Coronary artery (tissue), 2 donors: Measurements from ENCODE around the gene TACSTD2.
A peak's percentile ranks its signal among the peaks of the same experiment; 100 is the strongest.
"Not testable (repeated sequence)": the region's sequence is repeated elsewhere in the genome, so short reads cannot be mapped to it uniquely, and the experiment has no call there.

Experiments used
- DNase-seq: peaks from one replicate; pipeline ENCODE4 v3.0.0-alpha.2; 2017; ENCODE audit warnings: low spot score
- H3K27ac ChIP-seq, 2 donors: fragments of 200-600 bp; sonication (generic); one replicate each; pipeline ENCODE4 v1.5.1; 2016 to 2019
- H3K4me3 ChIP-seq: fragments of 200-600 bp; sonication (generic); 2 replicates; pipeline ENCODE4 v1.5.1; 2016; ENCODE audit warnings: mild to moderate bottlenecking, moderate library complexity
- TF ChIP-seq, protein P1 (sequence below): fragments of 200-600 bp; sonication (generic); IDR thresholded peaks from one replicate; pipeline ENCODE4 v1.5.1; 2019; ENCODE audit warnings: antibody characterized with exemption

The TACSTD2 gene

DNA sequence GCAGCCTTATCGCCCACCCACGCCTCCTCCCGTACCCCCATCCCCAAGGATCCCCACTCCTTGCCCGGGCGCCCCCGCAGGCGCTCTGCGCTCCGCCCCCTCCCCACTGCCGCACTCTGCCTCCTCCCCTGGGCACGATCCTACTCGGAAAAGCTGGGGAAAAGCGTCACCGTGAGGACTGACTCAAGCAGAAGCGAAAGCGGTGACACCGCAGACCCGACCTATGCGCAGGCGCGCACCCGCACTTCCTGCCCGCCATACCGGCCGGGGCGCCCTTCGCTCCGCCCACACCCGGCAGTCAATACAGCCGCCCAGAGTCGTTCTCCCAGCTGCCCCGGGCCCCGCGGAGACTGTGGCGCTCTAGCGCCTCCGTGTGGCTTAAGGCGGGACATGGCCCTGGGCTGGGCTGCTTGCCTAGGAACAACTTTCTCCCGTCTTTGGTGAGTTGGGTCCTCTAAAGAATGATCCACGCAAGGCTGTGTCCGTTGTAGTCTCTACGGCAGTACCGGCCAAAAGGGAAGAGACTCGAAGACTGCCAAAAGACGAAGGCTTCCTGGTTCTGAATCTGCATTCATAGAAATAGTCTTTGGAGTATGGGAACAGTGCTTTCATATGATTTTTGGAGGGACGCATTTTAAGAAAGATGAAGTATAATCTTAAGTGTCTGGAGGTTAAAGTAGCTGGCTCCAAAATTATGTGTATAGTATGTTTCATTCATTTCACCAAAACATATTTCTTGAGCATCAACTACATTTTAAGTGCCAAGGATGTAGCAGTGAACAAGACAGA is 30.3 kb downstream of the TACSTD2 start, which contains the start of gene OMA1:
OMA1 (minus strand) TSS at position 207 of the 789 bp plus-strand sequence. CDS start 7,432 bp downstream, outside the sequence.
- Histone ChIP-seq H3K27ac (peak within 1 kb of the TSS; percentile 100), H3K4me3 (peak within 1 kb of the TSS; percentile 82)
- TF ChIP-seq, protein P1, sequence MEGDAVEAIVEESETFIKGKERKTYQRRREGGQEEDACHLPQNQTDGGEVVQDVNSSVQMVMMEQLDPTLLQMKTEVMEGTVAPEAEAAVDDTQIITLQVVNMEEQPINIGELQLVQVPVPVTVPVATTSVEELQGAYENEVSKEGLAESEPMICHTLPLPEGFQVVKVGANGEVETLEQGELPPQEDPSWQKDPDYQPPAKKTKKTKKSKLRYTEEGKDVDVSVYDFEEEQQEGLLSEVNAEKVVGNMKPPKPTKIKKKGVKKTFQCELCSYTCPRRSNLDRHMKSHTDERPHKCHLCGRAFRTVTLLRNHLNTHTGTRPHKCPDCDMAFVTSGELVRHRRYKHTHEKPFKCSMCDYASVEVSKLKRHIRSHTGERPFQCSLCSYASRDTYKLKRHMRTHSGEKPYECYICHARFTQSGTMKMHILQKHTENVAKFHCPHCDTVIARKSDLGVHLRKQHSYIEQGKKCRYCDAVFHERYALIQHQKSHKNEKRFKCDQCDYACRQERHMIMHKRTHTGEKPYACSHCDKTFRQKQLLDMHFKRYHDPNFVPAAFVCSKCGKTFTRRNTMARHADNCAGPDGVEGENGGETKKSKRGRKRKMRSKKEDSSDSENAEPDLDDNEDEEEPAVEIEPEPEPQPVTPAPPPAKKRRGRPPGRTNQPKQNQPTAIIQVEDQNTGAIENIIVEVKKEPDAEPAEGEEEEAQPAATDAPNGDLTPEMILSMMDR: peak; percentile 96
- peak; percentile 99 for DNase-seq

DNA sequence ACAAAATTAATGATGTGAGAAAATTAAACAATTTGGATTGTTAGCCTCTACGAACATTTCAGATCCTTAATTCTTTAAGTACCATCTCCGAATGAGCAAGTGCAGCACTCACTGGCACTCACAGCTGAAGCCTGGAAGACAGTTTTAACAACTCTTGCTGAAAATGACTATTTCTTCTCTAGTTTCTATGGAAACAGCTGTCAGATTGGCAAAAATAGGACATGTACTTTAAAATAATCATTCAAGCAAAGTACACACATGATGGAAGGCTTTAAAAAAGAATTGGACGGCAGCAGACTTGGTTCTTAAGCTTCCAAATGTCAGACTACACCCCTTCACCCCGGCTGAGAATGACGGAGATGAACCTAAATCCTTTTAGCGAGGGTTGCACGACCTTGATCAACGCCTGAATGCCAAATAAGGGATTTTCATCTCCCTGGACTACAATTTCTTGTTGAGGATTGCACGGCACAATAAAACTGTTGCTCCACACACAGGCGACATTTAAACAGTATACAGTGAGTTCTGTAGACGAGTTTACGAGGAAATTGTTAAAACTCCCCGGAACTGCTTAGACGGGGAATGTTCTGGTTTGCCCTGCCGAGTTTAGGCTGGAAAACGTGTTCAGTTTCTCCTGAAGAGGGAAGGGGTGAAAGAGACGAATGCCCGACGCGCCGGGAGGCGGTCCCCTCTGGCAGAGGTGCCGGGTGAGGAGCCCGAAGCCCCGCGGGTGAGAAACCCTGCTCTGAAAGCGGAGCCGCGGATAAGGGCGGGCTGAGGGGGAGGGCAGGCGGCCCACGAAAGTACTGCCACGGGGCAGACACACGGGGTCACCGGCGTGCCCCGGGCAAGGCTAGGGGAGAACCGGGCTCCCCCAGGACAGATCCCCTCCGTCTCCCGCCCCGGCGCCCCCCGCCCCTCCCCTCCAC is 31.2 kb downstream of the TACSTD2 start:
- TF ChIP-seq, protein P1: no peak
- peak; percentile 92 for DNase-seq
- H3K27ac ChIP-seq: peak overlapping the region; percentile 100

DNA sequence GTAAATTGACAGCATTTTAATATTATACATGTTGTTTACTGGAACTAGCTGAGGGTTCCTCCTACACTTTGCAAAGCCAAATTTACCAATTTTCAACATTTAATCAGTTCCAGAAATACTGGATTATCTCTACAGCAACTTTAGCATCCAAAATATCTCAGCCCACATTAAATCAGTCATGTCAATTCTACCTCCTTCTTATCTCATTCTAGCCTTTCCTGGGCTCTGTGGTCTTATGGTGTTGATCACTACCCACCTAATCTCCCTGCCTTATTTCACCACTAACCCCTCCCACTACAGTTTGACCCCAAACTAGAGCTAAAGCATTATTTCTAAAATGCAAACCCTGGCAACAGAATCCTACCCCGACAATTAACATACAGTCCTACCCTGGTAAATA is 33.8 kb downstream of the TACSTD2 start:
- H3K4me3 ChIP-seq: no peak overlapping the region
- TF ChIP-seq, protein P1: no peak
- H3K27ac ChIP-seq: no peak overlapping the region
- DNase-seq: no peak

More for the DNA sequence above, 31.2 kb downstream of the TACSTD2 start:
- H3K4me3 ChIP-seq: peak overlapping the region; percentile 82

DNA sequence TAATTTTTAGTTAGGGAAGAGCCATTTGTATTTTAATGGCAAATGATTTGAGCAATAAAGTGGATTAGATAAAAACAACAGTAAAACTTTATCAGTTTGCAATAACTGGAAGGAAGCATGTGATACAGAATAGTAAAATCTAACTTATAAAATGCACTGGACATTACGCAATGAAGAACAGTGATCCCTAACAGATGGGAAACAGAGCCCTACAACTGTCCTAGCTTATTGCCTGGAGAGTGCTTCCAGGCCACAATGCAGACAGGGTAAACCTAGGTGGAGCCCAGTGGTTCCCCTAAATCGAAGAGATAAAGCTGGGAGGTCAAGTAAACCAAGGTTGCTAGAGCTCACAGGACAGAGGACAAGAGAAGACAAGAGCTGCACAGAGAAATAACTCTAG is 37.5 kb downstream of the TACSTD2 start:
- Histone ChIP-seq H3K4me3 (no peak overlapping the region), H3K27ac (no peak overlapping the region)
- no peak for DNase-seq
- TF ChIP-seq, protein P1: no peak

DNA sequence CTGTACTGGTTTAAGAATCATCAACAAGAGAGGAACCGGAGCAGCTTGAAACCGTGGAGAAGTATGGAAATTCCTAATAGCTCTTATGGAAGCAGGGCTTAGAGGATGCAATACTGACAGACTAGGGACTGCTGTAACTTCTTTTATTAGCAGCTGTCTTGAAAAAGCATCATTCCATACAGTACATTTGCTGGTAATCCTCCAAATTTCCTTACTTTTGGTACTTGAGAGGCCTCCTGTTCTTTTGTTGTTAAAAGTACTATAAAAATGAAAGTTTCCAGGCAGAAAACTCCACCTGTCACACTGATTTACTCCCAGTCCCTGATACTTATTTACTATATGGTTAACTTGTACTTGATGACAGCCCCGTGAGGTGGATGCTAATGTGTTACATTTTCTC is 38.2 kb downstream of the TACSTD2 start:
- DNase-seq: no peak
- TF ChIP-seq, protein P1: no peak
- no peak overlapping the region for H3K4me3 ChIP-seq
- H3K27ac ChIP-seq: no peak overlapping the region

DNA sequence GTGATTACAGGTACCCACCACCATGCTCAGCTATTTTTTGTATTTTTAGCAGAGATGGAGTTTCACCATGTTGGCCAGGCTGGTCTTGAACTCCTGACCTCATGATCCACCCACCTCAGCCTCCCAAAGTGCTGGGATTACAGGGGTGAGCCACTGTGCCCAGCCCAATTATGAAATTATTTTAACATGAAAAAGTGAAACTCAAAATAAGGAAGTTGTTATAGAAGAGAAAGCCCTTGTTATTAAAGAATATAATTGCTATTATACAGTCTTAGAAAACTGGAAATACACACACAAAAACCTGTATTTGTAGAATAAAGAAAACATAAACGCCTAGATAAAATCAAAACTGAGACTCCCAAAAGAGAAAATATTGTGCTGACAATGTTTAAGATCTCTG is 45.2 kb downstream of the TACSTD2 start:
- not testable (repeated sequence) for H3K4me3 ChIP-seq, DNase-seq, H3K27ac ChIP-seq

DNA sequence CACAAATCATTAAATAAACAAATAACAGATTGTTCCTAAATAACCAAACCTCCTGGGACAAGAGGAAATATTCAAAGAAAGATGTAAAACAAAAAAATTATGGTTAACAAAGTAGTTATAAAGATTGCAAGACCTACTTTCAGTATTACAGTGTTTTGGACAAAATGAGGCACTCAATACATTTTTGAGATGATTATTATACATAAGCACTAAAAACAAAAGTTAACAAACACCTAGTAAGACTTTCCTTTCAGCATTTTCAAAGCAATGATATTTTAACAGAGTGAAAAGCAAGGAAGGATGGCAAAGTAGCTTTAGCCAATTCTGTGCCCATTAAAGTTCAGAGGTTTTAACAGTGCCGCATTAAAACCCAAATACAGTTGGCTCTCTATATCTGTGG is 47.8 kb downstream of the TACSTD2 start:
- no peak overlapping the region for H3K4me3 ChIP-seq
- H3K27ac ChIP-seq: no peak overlapping the region
- TF ChIP-seq, protein P1: no peak
- DNase-seq: no peak
